B cell (primary cell): ENCODE measurements around the gene RRP36.

Source experiments
- EZH2 ChIP-seq: IDR thresholded peaks from 2 replicates; pipeline ENCODE4 v1.6.1; 2012; ENCODE audit warnings: borderline replicate concordance, low read depth, mild to moderate bottlenecking, moderate library complexity, low read length; ENCODE audit not compliant: insufficient read depth, poor library complexity, severe bottlenecking
- TF ChIP-seq, protein P1 (sequence below): fragments of 200-600 bp; IDR thresholded peaks from one replicate; pipeline ENCODE4 v1.8.0; 2022; ENCODE audit warnings: antibody characterized with exemption, mild to moderate bottlenecking

DNA sequence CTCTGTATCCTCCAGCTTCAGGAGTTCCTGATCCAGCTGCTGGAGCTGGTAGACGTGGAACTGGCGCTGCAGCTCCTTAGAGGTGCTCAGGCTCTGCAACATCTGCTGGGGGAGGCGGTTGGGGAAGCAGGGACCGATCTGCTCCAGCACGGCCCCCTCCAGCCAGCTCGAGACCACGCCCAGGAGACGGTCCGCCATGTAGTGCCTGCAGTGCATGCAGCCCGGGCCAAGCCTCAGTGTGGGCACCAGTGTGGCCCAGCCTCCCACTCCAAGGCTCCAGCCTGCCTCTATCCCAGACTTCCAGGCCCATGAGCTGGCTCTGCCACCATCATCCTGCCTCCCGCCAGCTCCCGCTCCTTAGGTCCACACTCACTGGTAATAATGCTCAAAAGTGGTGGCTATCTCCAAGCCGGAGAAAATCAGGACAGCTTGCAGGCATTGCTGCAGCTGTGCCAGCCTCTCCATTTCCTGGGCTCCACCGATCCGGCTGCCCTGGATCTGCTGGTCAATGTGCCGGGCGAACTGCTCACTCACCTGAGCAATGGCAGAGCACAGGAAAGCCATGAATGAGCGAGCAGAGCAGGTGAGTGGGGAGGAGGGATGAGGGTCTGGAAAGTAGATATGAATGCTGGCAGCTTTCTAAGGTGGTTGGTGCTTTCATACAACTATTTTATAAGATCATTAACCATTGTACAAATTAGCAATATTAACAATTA is 19.3 kb downstream of the RRP36 start:
- TF ChIP-seq, protein P1, sequence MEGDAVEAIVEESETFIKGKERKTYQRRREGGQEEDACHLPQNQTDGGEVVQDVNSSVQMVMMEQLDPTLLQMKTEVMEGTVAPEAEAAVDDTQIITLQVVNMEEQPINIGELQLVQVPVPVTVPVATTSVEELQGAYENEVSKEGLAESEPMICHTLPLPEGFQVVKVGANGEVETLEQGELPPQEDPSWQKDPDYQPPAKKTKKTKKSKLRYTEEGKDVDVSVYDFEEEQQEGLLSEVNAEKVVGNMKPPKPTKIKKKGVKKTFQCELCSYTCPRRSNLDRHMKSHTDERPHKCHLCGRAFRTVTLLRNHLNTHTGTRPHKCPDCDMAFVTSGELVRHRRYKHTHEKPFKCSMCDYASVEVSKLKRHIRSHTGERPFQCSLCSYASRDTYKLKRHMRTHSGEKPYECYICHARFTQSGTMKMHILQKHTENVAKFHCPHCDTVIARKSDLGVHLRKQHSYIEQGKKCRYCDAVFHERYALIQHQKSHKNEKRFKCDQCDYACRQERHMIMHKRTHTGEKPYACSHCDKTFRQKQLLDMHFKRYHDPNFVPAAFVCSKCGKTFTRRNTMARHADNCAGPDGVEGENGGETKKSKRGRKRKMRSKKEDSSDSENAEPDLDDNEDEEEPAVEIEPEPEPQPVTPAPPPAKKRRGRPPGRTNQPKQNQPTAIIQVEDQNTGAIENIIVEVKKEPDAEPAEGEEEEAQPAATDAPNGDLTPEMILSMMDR: no peak
- no peak for TF ChIP-seq EZH2
